Measurements from ENCODE around the gene KLHL36. TPM values are rescaled to one million over a fixed set of nuclear protein-coding genes. Genes with fewer than 3 reads are reported as not detected.
"Not testable (repeated sequence)": the region's sequence is repeated elsewhere in the genome, so short reads cannot be mapped to it uniquely, and the experiment has no call there.

Gene KLHL36
- total RNA-seq, 1 donor from 2014 or later: 26.2 TPM

- Mint-ChIP-seq H3K9me3 (peaks cover 4% of the 10 kb centered on the region), H3K4me1 (peaks cover 19% of the 10 kb centered on the region), H3K27ac (ENCODE audit: unreplicated experiment) (no peak overlapping the region), H3K4me3 (no peak overlapping the region), H3K27me3 (ENCODE audit: low read depth) (peaks cover 11% of the 10 kb centered on the region), H3K36me3 (ENCODE audit: low read depth) (no peaks in the 10 kb centered on the region)
- TF ChIP-seq, protein P1, sequence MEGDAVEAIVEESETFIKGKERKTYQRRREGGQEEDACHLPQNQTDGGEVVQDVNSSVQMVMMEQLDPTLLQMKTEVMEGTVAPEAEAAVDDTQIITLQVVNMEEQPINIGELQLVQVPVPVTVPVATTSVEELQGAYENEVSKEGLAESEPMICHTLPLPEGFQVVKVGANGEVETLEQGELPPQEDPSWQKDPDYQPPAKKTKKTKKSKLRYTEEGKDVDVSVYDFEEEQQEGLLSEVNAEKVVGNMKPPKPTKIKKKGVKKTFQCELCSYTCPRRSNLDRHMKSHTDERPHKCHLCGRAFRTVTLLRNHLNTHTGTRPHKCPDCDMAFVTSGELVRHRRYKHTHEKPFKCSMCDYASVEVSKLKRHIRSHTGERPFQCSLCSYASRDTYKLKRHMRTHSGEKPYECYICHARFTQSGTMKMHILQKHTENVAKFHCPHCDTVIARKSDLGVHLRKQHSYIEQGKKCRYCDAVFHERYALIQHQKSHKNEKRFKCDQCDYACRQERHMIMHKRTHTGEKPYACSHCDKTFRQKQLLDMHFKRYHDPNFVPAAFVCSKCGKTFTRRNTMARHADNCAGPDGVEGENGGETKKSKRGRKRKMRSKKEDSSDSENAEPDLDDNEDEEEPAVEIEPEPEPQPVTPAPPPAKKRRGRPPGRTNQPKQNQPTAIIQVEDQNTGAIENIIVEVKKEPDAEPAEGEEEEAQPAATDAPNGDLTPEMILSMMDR (conservative IDR thresholded peaks at IDR 0.05): no peak
- no peak for DNase-seq (ENCODE audit: low read depth, low spot score)
These were observed 38.5 kb downstream of the KLHL36 start for GRCh38 chr16:84686707-84687298.

DNA sequence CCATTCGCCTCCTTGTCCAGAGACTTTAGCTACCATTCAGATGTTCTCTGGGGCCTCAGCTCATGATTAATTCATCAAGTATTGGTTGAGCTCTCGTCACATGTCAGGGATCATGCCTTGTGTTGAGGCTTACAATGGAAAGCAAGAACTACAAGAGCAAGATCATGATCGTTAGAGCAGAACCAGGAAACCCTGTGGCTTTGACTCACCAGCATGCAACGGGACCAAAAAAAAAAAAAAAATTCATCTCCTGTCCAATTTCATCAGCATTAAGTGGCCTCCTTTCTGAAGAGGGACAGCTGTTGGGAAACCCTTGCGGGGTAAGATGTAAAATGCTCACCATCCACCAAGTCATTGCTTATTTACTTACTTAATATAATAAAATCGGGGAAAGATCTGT is 39.4 kb downstream of the KLHL36 start:
- Mint-ChIP-seq H3K4me1 (peaks cover 24% of the 10 kb centered on the region), H3K36me3 (ENCODE audit: low read depth) (no peaks in the 10 kb centered on the region), H3K9me3 (peaks cover 7% of the 10 kb centered on the region), H3K27ac (ENCODE audit: unreplicated experiment) (no peak overlapping the region), H3K4me3 (peak overlapping the region; percentile 31), H3K27me3 (ENCODE audit: low read depth) (peaks cover 11% of the 10 kb centered on the region)
- DNase-seq (ENCODE audit: low read depth, low spot score): no peak
- TF ChIP-seq, protein P1 (conservative IDR thresholded peaks at IDR 0.05): no peak

DNA sequence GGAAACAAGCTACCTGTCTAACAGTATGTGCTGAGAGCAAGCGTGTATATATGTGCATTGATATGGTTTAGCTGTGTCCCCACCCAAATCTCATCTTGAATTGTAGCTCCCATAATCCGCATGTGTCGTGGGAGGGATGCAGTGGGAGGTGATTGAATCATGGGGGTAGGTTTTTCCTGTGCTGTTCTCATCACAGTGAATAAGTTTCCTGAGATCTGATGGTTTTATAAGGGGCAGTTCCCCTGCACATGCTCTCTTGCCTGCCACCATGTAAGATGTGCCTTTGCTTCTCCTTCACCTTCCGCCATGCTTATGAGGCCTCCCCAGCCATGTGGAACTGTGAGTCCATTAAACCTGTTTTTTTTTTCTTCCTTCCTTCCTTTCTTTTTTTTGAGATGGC is 39.9 kb downstream of the KLHL36 start:
- H3K27ac Mint-ChIP-seq (ENCODE audit: unreplicated experiment); DNase-seq (ENCODE audit: low read depth, low spot score); H3K36me3 Mint-ChIP-seq (ENCODE audit: low read depth); H3K9me3 Mint-ChIP-seq; H3K4me3 Mint-ChIP-seq: not testable (repeated sequence)
- peaks cover 11% of the 10 kb centered on the region for H3K27me3 Mint-ChIP-seq (ENCODE audit: low read depth)
- peaks cover 24% of the 10 kb centered on the region for H3K4me1 Mint-ChIP-seq

- H3K27me3 Mint-ChIP-seq (ENCODE audit: low read depth): peaks cover 8% of the 10 kb centered on the region
- peaks cover 7% of the 10 kb centered on the region for H3K9me3 Mint-ChIP-seq
- no peak overlapping the region for H3K27ac Mint-ChIP-seq (ENCODE audit: unreplicated experiment)
- DNase-seq (ENCODE audit: low read depth, low spot score): no peak
- peaks cover 23% of the 10 kb centered on the region for H3K4me1 Mint-ChIP-seq
- no peak overlapping the region for H3K4me3 Mint-ChIP-seq
- TF ChIP-seq, protein P1 (conservative IDR thresholded peaks at IDR 0.05): no peak
- H3K36me3 Mint-ChIP-seq (ENCODE audit: low read depth): no peaks in the 10 kb centered on the region
These were observed 40.8 kb downstream of the KLHL36 start for GRCh38 chr16:84689111-84689510.

- Mint-ChIP-seq H3K4me3 (no peak overlapping the region), H3K27me3 (ENCODE audit: low read depth) (no peaks in the 10 kb centered on the region), H3K4me1 (peaks cover 17% of the 10 kb centered on the region), H3K27ac (ENCODE audit: unreplicated experiment) (peak overlapping the region; percentile 51), H3K36me3 (ENCODE audit: low read depth) (no peaks in the 10 kb centered on the region), H3K9me3 (peaks cover 7% of the 10 kb centered on the region)
- DNase-seq (ENCODE audit: low read depth, low spot score): no peak
- TF ChIP-seq, protein P1 (conservative IDR thresholded peaks at IDR 0.05): no peak
These were observed 41.9 kb downstream of the KLHL36 start for GRCh38 chr16:84690088-84690819.

All from neural crest cell (in vitro differentiated cells).